Erythroblast (primary cell): Measurements from ENCODE around the gene PIGH.

Experiments
- GATA1 ChIP-seq: IDR thresholded peaks from 2 replicates; pipeline ENCODE4 v1.6.1; 2011; ENCODE audit warnings: low read depth, mild to moderate bottlenecking, control low read depth, low read length, moderate library complexity
- POLR2A ChIP-seq: IDR thresholded peaks from 2 replicates; pipeline ENCODE4 v1.6.1; 2011; ENCODE audit warnings: mild to moderate bottlenecking, low read length

DNA sequence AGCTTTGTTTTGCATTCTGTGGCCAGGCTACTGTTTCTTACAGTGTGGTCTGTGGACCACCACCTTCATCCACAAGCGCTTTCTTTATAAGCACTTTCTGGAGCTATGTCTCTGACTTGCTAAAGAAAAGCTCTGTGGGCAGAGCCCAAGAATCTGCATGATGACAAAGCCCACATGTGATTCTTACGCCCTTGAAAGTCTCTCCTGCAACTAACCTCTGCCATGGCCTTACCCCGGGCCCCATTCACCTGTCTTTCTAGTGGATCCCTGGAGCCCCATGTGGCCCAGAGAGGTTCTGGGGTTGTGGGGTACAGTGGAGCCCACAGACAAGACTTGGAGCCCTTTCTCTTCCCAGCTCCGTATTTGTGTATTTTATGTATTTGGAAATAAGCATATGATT is 50.3 kb downstream of the PIGH start:
- TF ChIP-seq POLR2A (no peak), GATA1 (no peak)
